ENCODE measurements around the gene BBS7. TPM values are rescaled to one million over a fixed set of nuclear protein-coding genes. Genes with fewer than 3 reads are reported as not detected.

The BBS7 gene
- total and polyA plus RNA-seq, 2 experiments from 2014 or later: 14.8 to 30.8 TPM

DNA sequence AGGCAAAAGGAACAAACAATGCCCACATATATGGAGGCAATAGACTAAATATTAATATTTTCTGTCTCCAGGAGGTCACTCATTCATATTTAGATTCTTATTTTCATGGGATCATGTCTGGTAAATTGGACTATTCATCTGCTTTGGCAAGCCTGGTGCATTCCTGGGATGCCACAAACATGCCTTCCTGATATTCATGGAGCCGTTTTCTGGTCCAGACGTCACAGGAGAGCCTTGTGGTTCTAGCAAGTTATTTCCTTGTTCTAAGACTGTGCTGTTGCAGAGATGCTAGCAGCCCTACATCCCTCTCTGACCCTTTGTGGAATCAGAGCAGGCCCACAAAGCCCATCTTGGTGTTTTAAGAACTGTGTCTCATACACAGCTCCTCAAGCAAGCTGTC lies 85.3 kb downstream of the BBS7 start (continued):
- TF ChIP-seq, protein P1, sequence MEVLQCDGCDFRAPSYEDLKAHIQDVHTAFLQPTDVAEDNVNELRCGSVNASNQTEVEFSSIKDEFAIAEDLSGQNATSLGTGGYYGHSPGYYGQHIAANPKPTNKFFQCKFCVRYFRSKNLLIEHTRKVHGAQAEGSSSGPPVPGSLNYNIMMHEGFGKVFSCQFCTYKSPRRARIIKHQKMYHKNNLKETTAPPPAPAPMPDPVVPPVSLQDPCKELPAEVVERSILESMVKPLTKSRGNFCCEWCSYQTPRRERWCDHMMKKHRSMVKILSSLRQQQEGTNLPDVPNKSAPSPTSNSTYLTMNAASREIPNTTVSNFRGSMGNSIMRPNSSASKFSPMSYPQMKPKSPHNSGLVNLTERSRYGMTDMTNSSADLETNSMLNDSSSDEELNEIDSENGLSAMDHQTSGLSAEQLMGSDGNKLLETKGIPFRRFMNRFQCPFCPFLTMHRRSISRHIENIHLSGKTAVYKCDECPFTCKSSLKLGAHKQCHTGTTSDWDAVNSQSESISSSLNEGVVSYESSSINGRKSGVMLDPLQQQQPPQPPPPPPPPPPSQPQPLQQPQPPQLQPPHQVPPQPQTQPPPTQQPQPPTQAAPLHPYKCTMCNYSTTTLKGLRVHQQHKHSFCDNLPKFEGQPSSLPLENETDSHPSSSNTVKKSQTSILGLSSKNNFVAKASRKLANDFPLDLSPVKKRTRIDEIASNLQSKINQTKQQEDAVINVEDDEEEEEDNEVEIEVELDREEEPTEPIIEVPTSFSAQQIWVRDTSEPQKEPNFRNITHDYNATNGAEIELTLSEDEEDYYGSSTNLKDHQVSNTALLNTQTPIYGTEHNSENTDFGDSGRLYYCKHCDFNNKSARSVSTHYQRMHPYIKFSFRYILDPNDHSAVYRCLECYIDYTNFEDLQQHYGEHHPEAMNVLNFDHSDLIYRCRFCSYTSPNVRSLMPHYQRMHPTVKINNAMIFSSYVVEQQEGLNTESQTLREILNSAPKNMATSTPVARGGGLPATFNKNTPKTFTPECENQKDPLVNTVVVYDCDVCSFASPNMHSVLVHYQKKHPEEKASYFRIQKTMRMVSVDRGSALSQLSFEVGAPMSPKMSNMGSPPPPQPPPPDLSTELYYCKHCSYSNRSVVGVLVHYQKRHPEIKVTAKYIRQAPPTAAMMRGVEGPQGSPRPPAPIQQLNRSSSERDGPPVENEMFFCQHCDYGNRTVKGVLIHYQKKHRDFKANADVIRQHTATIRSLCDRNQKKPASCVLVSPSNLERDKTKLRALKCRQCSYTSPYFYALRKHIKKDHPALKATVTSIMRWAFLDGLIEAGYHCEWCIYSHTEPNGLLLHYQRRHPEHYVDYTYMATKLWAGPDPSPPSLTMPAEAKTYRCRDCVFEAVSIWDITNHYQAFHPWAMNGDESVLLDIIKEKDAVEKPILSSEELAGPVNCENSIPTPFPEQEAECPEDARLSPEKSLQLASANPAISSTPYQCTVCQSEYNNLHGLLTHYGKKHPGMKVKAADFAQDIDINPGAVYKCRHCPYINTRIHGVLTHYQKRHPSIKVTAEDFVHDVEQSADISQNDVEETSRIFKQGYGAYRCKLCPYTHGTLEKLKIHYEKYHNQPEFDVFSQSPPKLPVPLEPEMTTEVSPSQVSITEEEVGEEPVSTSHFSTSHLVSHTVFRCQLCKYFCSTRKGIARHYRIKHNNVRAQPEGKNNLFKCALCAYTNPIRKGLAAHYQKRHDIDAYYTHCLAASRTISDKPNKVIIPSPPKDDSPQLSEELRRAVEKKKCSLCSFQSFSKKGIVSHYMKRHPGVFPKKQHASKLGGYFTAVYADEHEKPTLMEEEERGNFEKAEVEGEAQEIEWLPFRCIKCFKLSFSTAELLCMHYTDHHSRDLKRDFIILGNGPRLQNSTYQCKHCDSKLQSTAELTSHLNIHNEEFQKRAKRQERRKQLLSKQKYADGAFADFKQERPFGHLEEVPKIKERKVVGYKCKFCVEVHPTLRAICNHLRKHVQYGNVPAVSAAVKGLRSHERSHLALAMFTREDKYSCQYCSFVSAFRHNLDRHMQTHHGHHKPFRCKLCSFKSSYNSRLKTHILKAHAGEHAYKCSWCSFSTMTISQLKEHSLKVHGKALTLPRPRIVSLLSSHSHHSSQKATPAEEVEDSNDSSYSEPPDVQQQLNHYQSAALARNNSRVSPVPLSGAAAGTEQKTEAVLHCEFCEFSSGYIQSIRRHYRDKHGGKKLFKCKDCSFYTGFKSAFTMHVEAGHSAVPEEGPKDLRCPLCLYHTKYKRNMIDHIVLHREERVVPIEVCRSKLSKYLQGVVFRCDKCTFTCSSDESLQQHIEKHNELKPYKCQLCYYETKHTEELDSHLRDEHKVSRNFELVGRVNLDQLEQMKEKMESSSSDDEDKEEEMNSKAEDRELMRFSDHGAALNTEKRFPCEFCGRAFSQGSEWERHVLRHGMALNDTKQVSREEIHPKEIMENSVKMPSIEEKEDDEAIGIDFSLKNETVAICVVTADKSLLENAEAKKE (CRISPR knock-in tag; IDR thresholded peaks at IDR 0.05): no peak
- TF ChIP-seq EZH2phosphoT487 (IDR thresholded peaks at IDR 0.05; ENCODE audit: unreplicated experiment): no peak
- TF ChIP-seq STAT1 (IDR thresholded peaks at IDR 0.05; ENCODE audit: unreplicated experiment): no peak
- TF ChIP-seq NANOG (IDR thresholded peaks at IDR 0.05; ENCODE audit: borderline replicate concordance): no peak
- no peak for TF ChIP-seq CREB1 (CRISPR knock-in tag; IDR thresholded peaks at IDR 0.05; ENCODE audit: low read depth)

DNA sequence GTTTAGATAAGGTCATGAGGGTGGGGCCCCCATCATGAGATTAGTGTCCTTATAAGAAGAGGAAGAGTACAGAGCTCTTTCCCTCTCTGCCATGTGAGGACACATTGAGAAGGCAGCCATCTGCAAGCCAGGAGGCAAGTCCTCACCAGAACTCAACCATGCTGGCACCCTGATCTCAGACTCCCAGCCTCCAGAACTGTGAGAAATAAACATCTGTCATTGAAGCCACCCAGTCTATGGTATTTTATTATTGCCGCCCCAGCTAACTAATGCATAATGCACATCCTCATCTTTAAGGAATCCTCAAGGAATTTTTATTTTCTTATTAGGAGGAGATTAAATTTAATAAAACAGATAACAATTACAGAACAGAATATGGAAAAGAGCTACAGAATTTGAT lies 85.9 kb downstream of the BBS7 start:
- Histone ChIP-seq H3K4me3 (no peak overlapping the region), H3K79me2 (replicated peaks; ENCODE audit: insufficient read depth) (no peaks in the 10 kb centered on the region), H3K36me3 (ENCODE audit: insufficient read depth) (no peaks in the 10 kb centered on the region), H4K20me1 (replicated peaks; ENCODE audit: insufficient read depth) (no peaks in the 10 kb centered on the region), H3K27me3 (ENCODE audit: insufficient read depth) (no peaks in the 10 kb centered on the region), H3K27ac (ENCODE audit: low read depth) (no peak overlapping the region), H3K4me1 (ENCODE audit: insufficient read depth) (no peaks in the 10 kb centered on the region), H2AFZ (no peak overlapping the region), H3F3A (replicated peaks; ENCODE audit: low read depth) (no peaks in the 10 kb centered on the region), H3K4me2 (no peak overlapping the region), H3K9me2 (ENCODE audit: insufficient read depth) (no peaks in the 10 kb centered on the region)
- no peak overlapping the region for H3K4me3 Mint-ChIP-seq
- H3K27ac Mint-ChIP-seq: no peak overlapping the region
- H3K36me3 Mint-ChIP-seq (ENCODE audit: low read depth): no peaks in the 10 kb centered on the region
- no peaks in the 10 kb centered on the region for H3K27me3 Mint-ChIP-seq (ENCODE audit: insufficient read depth, low read depth, poor library complexity)
- ATAC-seq: no peak
- peaks cover 8% of the 10 kb centered on the region for H3K4me1 Mint-ChIP-seq
- no peak for DNase-seq (ENCODE audit: low spot score)
- no peaks in the 10 kb centered on the region for H3K9me3 Mint-ChIP-seq
- TF ChIP-seq, protein P2, sequence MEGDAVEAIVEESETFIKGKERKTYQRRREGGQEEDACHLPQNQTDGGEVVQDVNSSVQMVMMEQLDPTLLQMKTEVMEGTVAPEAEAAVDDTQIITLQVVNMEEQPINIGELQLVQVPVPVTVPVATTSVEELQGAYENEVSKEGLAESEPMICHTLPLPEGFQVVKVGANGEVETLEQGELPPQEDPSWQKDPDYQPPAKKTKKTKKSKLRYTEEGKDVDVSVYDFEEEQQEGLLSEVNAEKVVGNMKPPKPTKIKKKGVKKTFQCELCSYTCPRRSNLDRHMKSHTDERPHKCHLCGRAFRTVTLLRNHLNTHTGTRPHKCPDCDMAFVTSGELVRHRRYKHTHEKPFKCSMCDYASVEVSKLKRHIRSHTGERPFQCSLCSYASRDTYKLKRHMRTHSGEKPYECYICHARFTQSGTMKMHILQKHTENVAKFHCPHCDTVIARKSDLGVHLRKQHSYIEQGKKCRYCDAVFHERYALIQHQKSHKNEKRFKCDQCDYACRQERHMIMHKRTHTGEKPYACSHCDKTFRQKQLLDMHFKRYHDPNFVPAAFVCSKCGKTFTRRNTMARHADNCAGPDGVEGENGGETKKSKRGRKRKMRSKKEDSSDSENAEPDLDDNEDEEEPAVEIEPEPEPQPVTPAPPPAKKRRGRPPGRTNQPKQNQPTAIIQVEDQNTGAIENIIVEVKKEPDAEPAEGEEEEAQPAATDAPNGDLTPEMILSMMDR (conservative IDR thresholded peaks at IDR 0.05; ENCODE audit: low read depth in 2 of 2): no peak
- TF ChIP-seq ZNF114 (CRISPR knock-in tag; IDR thresholded peaks at IDR 0.05) (no peak), EZH2phosphoT487 (IDR thresholded peaks at IDR 0.05; ENCODE audit: unreplicated experiment) (no peak), JUNB (IDR thresholded peaks at IDR 0.05; ENCODE audit: unreplicated experiment) (no peak), EZH2 (IDR thresholded peaks at IDR 0.05; ENCODE audit: low read depth, unreplicated experiment) (no peak)
- TF ChIP-seq, protein P1 (CRISPR knock-in tag; IDR thresholded peaks at IDR 0.05): no peak
